Mesodermal cell (in vitro differentiated cells): ENCODE data around the gene LYPD6.

Experiments used
- H3K27ac ChIP-seq: 2 replicates; pipeline ENCODE4 v1.7.0; 2013; ENCODE audit warnings: mild to moderate bottlenecking, low read depth, low read length, moderate library complexity; ENCODE audit not compliant: severe bottlenecking
- H3K36me3 ChIP-seq: 2 replicates; pipeline ENCODE4 v1.7.1; 2013; ENCODE audit warnings: mild to moderate bottlenecking, low read length, moderate library complexity; ENCODE audit not compliant: control insufficient read depth, insufficient read depth
- H3K4me1 ChIP-seq: one replicate; pipeline ENCODE4 v1.7.1; 2013; ENCODE audit warnings: mild to moderate bottlenecking, low read length; ENCODE audit not compliant: insufficient read depth, control insufficient read depth, poor library complexity, severe bottlenecking
- H3K4me3 ChIP-seq: 2 replicates; pipeline ENCODE4 v1.7.0; 2013; ENCODE audit warnings: low read length, control low read depth, mild to moderate bottlenecking; ENCODE audit not compliant: insufficient read depth, poor library complexity, severe bottlenecking; ENCODE audit errors: extremely low read depth
- H3K9me3 ChIP-seq: 2 replicates; pipeline ENCODE4 v1.7.1; 2013; ENCODE audit warnings: mild to moderate bottlenecking, low read length, moderate library complexity; ENCODE audit not compliant: control insufficient read depth
- WGBS, 2 experiments: methylation state at CpG; one replicate each; pipeline ENCODE4 v1.1.5; 2013; ENCODE audit warnings: missing lambda C conversion rate in 2 of 2; ENCODE audit not compliant: insufficient coverage in 2 of 2; 5-methylcytosine and 5-hydroxymethylcytosine counted together

LYPD6 gene

DNA sequence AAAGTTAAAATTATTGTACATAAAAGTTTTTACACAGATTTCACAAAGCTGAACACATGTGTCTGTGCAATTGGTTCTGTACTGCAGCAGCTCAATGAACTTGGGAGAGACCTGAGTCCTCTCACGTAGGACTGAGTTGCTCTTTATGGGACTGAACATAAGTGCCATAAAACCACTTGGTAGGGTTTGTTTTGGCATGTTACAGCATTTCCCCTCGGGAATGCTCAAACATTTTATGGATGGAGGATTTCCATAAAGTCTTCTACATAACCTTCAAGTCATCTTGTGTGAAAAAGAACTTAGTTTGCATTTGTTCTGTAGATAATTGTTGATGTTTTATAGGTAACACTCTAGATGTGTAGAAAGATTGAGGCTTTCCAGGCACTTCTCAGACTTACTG lies 15.9 kb downstream of the LYPD6 start:
- Histone ChIP-seq H3K27ac (no peak overlapping the region), H3K4me1 (peaks cover 3% of the 10 kb centered on the region), H3K36me3 (peaks cover 6% of the 10 kb centered on the region), H3K4me3 (no peak overlapping the region), H3K9me3 (no peaks in the 10 kb centered on the region)
- WGBS, 2 experiments, result 90 to 100% methylated on average over 1 to 2 of the region's 2 CpGs

DNA sequence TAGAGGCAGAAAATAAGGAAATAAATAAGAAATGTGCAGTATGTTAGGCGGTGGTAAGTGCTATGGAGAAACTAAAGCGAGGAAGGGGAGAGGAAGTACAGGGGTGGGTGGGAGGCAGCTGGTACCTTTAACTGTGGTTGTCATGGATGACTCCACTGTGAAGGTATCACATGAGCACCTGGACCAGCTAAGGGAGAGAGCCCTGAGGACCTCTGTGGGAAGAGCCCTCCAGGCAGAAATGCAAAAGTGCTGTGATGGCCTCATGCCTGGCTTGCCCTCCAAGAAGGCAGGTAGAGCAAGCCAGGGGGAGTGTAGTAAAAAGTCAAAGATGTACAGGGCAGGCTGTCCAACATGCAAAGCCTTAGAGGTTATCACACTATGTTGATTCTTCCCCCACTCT lies 17.9 kb downstream of the LYPD6 start:
- 96 to 100% methylated on average over 2 of the region's 2 CpGs for WGBS, 2 experiments
- Histone ChIP-seq H3K4me3 (no peak overlapping the region), H3K9me3 (no peaks in the 10 kb centered on the region), H3K4me1 (no peaks in the 10 kb centered on the region), H3K27ac (no peak overlapping the region), H3K36me3 (peaks cover 4% of the 10 kb centered on the region)

DNA sequence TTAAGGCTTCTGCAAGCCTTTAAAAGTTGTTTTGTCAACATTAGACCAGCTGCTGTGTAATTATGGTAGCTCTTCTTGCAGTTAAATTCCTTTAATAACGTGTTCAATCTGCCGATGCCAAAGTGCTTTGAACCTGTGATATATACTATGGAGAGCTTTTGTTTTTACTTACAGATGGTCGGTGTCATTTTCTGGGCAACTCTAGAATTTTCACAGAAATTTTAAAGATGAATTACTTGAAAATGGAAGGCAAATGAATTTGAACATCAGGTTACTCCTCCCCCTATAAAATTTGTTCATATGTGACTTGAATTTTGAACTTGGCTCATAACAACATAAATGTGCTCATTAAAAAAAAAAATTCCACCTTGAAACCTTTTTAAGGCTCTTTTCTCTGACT lies 23.0 kb downstream of the LYPD6 start:
- Histone ChIP-seq H3K9me3 (no peaks in the 10 kb centered on the region), H3K4me3 (no peak overlapping the region), H3K36me3 (no peaks in the 10 kb centered on the region), H3K27ac (no peak overlapping the region), H3K4me1 (no peaks in the 10 kb centered on the region)
- 94 to 100% methylated on average over 2 to 3 of the region's 3 CpGs for WGBS, 2 experiments

DNA sequence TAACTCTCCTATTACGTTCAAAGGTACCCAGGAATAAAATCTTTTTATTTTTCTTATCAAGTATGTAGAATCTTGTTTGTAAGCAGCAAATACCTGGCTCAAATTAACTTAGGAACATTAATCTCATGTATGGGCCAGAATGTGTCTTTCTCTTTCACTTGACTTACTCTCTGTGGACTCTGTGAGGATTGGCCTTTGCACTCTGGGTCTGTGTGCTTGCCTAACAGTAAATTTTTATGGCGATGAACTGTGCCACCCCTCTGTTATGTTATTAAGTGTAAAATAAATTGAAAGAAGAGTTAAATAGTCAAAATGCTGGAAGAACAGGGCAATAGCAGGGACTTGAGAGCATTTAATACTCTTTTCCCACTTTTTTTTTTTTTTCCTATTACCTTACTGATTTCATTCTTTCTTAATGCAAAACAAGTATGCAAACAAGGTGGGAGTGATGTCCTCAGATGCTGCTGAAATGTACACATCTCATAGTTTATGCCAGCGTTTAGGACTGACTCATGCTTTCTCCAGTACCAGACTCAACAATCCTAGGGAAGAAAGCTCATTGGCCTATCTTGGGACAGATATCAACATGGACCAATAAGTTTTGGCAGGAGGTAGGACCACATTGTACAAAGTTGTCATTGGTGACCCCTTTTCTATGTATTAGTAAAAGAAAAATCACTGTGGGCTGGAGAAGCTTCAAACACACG lies 25.5 kb downstream of the LYPD6 start:
- no peak overlapping the region for H3K4me3 ChIP-seq
- H3K9me3 ChIP-seq, result peaks cover 2% of the 10 kb centered on the region
- 88% methylated on average over 1 of the region's 4 CpGs; no CpG with 5 or more reads in 1 of the 2 experiments for WGBS, 2 experiments
- H3K27ac ChIP-seq, result no peak overlapping the region
- H3K36me3 ChIP-seq, result no peaks in the 10 kb centered on the region
- peaks cover 6% of the 10 kb centered on the region for H3K4me1 ChIP-seq

DNA sequence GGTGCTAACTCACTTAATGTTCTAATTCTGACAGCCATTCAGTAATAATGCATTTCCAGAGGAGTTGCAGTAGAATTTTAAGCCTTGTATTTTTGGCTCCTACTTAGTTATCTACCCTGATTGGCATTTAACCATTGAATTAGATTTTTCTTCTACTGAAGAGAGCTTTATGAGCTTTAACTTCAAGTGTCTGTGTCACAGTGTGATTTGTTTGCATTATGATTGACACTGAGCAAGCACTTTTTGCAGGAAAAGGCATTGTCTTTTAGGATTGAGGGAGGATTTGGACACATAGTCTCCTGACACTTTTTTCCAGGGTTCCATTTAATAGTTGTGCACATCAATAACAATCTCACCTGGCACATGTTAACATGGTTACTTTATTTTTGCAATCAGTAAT lies 26.7 kb downstream of the LYPD6 start:
- no peaks in the 10 kb centered on the region for H3K36me3 ChIP-seq
- H3K4me3 ChIP-seq, result no peak overlapping the region
- peaks cover 6% of the 10 kb centered on the region for H3K4me1 ChIP-seq
- H3K9me3 ChIP-seq, result peaks cover 13% of the 10 kb centered on the region
- H3K27ac ChIP-seq, result no peak overlapping the region

DNA sequence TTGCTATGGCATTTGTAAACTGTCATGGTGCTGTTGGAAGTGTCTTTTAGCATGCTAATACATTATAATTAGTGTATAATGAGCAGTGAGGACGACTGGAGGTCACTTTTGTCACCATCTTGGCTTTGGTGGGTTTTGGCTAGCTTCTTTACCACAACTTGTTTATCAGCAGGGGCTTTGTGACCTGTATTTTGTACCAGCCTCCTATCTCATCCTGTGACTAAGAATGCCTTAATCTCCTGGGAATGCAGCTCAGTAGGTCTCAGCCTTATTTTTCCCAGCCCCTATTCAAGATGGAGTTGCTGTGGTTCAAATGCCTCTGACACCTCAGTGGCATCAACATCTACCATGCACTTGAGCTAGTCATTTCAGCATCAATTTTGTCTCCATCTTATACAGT lies 29.7 kb downstream of the LYPD6 start:
- H3K27ac ChIP-seq, result no peak overlapping the region
- peaks cover 6% of the 10 kb centered on the region for H3K4me1 ChIP-seq
- no peaks in the 10 kb centered on the region for H3K36me3 ChIP-seq
- WGBS, 2 experiments, result no CpG with 5 or more reads among the region's 1 CpG
- H3K9me3 ChIP-seq, result peaks cover 13% of the 10 kb centered on the region
- no peak overlapping the region for H3K4me3 ChIP-seq

DNA sequence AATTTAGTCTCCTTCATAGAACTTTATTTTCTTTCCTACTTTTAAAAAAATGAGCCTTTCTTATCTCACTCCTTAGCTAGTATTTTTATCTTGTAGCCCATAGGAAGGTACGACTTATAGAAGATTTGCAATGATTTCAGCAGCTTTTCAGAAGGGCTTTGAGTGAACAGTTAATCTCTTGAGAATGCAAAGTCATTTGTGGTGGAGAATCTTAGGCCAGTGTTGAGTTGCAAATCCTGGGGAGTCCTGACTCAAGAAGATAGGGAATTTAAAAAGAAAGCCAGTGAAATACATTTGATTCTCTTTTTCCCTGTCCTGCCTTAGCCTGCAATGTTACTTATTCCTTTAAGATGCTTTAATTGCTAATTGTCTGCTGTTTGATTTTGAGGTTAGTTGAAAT lies 33.6 kb downstream of the LYPD6 start:
- 54 to 75% methylated on average over 1 of the region's 1 CpG for WGBS, 2 experiments
- no peak overlapping the region for H3K27ac ChIP-seq
- peaks cover 6% of the 10 kb centered on the region for H3K4me1 ChIP-seq
- H3K36me3 ChIP-seq, result peaks cover 7% of the 10 kb centered on the region
- peaks cover 13% of the 10 kb centered on the region for H3K9me3 ChIP-seq
- no peak overlapping the region for H3K4me3 ChIP-seq

DNA sequence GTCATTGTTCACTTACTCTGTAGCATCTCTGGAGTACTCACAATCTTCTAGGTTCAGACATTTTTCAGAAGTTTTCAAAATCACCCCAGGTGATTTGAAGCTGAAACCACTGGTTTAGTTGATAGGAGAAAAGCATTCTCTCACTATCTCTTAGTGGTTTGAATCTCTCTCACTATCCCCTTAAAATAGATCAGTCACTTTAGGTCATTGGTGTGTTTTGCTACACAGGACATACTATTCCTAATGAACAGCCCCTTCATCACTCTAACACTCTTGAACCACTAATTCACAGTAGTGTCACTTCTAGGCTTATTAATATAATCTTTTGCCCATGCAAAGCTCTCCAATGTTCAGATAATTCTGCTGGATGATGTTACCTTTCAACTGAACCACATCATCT lies 34.5 kb downstream of the LYPD6 start:
- Histone ChIP-seq H3K4me3 (no peak overlapping the region), H3K9me3 (peaks cover 13% of the 10 kb centered on the region), H3K27ac (no peak overlapping the region), H3K36me3 (peaks cover 7% of the 10 kb centered on the region), H3K4me1 (peaks cover 6% of the 10 kb centered on the region)

DNA sequence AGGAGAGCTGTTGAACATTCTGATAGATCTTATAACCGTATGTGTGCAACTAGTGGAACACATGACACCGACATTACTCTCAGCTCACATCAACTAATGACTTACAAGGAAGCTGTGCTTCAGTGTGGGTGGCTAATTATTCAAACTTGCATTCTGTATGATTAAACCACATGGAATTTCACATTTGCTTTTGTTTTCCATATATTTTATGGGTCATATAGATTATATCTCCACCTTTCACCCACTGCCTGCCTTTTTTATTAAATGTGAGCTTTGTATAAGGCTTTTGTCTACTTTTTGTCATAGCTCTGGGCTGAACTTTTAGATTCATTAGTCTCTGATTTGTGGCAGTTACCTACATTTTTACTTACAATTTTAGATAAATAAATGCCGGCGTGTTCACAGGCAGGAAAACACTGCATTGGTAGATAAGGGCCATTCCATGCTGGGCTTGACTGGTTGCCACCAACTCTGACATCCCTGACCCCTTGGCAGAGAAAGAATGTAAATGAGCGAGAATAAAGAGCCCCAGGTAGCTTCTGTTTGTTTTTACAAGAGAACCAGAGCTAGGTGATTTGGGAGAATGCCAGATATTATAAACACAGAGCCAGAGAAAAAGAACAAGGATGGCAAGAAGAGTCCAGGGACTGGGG lies 35.7 kb downstream of the LYPD6 start:
- H3K36me3 ChIP-seq, result peaks cover 7% of the 10 kb centered on the region
- H3K4me3 ChIP-seq, result no peak overlapping the region
- H3K9me3 ChIP-seq, result peaks cover 9% of the 10 kb centered on the region
- no peaks in the 10 kb centered on the region for H3K4me1 ChIP-seq
- H3K27ac ChIP-seq, result no peak overlapping the region
- WGBS, 2 experiments, result 73 to 86% methylated on average over 2 to 3 of the region's 5 CpGs

DNA sequence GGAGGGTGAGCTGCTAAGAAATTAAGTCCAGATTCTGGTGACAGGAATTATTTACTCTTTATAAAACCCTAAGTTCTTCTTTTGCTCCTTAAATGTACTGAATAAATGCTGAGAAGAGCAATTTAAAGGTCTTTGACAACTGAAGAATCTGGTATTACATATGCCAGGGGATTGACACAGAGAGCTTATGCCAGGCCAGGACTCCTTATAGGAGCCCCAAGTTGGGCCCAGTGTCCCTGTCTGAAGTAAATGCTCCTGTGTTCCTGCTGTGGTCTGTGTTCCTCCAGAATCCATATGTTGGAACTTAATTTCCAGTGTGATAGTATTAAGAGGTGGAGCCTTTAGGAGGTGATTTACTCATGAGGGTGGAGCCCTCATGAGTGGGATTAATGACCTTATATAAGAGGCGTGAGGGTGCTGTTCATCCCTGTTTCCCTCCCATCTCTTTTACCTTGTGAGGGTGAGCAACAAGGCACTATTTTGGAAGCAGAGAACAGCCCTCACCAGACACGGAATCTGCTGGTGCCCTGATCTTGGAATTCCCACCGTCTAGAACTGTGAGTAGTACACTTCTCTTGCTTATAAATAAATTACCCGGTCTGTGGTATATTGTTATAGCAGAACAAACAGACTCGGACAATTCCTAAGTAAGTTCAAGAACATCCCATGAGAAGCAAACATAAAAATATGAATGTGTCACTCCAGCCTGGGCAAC lies 39.8 kb downstream of the LYPD6 start:
- no peaks in the 10 kb centered on the region for H3K4me1 ChIP-seq
- whole genome bisulfite sequencing, 2 experiments, result 92% methylated on average over 2 of the region's 5 CpGs; no CpG with 5 or more reads in 1 of the 2 experiments
- no peak overlapping the region for H3K27ac ChIP-seq
- H3K4me3 ChIP-seq, result no peak overlapping the region
- H3K9me3 ChIP-seq, result no peaks in the 10 kb centered on the region
- peaks cover 7% of the 10 kb centered on the region for H3K36me3 ChIP-seq

DNA sequence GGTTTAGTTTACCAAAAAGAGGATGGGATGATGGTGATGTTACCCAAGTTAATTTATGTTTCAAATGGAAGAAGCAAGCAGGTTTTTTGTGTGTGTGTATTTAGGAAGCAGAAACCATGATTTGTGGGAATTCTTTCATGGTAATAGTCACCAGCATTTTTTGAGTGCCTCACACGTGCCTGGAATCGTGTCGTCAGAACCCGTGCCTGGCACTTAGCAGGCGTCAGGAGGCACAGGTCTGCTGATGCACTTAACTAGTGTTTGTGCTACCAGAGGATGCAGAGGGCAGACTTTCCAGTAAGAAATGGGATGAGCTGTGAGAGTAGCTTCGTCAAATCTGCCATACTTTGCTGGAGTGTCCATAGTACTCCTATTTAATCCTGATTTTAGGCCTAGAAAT lies 41.1 kb downstream of the LYPD6 start:
- H3K4me1 ChIP-seq, result no peaks in the 10 kb centered on the region
- no peak overlapping the region for H3K4me3 ChIP-seq
- H3K36me3 ChIP-seq, result peaks cover 7% of the 10 kb centered on the region
- WGBS, 2 experiments, result 90 to 98% methylated on average over 5 to 6 of the region's 6 CpGs
- H3K9me3 ChIP-seq, result no peaks in the 10 kb centered on the region
- H3K27ac ChIP-seq, result no peak overlapping the region
